Endothelial cell of umbilical vein (primary cell): Measurements from ENCODE around the gene SMIM36. TPM values are rescaled to one million over a fixed set of nuclear protein-coding genes. Genes with fewer than 3 reads are reported as not detected.

Experiments used
- BruUV-seq: library from RNA; stranded (reverse); fragments of 400-500 nt; replicated peaks from 2 replicates; lab custom pipeline; 2021; lab: Mats Ljungman, UMichigan
- CTCF ChIA-PET: fragments of 300-600, 350-600 bp; sonication (Branson Sonifier 250); formaldehyde crosslinking; loops from one replicate; lab custom pipeline; 2021; ENCODE audit warnings: antibody characterized with exemption, inconsistent platforms; lab: Charles Lee
- POLR2A ChIA-PET: fragments of 300-600, 350-600 bp; sonication (Branson Sonifier 250); formaldehyde crosslinking; loops from one replicate; lab custom pipeline; 2021; ENCODE audit warnings: antibody characterized with exemption, inconsistent platforms; lab: Charles Lee
- DNase-seq: peaks from one replicate; pipeline ENCODE4 v3.0.0-alpha.2; 2011; ENCODE audit warnings: low read depth, low spot score
- FAIRE-seq: peaks from 2 replicates; lab custom pipeline; 2011; peaks lifted over from hg19 to GRCh38; lab: Jason Lieb, UNC
- H2AFZ ChIP-seq: 2 replicates; pipeline ENCODE4 v1.6.0; 2012; ENCODE audit warnings: low read depth, low read length, control low read depth, inconsistent platforms
- H3K27ac ChIP-seq: 2 replicates; pipeline ENCODE4 v1.5.1; 2011; ENCODE audit warnings: low read depth, mild to moderate bottlenecking, control low read depth, low read length, moderate library complexity; ENCODE audit not compliant: insufficient read depth
- H3K27me3 ChIP-seq, 2 experiments: 2 replicates each; pipeline versions ENCODE4 v1.6.0 to v1.6.1; 2011; ENCODE audit warnings: low read length in 2 of 2, mixed read lengths in 1 of 2; ENCODE audit not compliant: control insufficient read depth in 2 of 2, insufficient read depth in 2 of 2
- H3K36me3 ChIP-seq, 2 experiments: 2 replicates in 1 of 2; 3 replicates in 1 of 2; pipeline ENCODE4 v1.5.1; 2011; ENCODE audit warnings: low read length in 2 of 2, mild to moderate bottlenecking in 1 of 2, moderate library complexity in 1 of 2; ENCODE audit not compliant: control insufficient read depth in 2 of 2, insufficient read depth in 2 of 2; ENCODE audit errors: extremely low read depth in 1 of 2
- H3K4me1 ChIP-seq: 3 replicates; pipeline ENCODE4 v1.5.1; 2011; ENCODE audit warnings: mild to moderate bottlenecking, low read length; ENCODE audit not compliant: control insufficient read depth, insufficient read depth; ENCODE audit errors: extremely low read depth
- H3K4me2 ChIP-seq: 2 replicates; pipeline ENCODE4 v1.6.1; 2011; ENCODE audit warnings: low read length, control low read depth, mixed read lengths; ENCODE audit not compliant: insufficient read depth
- H3K4me3 ChIP-seq, 3 experiments: fragments of 200-600 bp in 1 of 3; sonication (generic), shearing (Covaris generic) in 1 of 3; replicated peaks in 1 of 3; 2 replicates each; pipeline ENCODE4 v1.5.1; 2011 to 2016; ENCODE audit warnings: control low read depth in 3 of 3, low read length in 3 of 3, mild to moderate bottlenecking in 2 of 3, inconsistent platforms in 1 of 3, low read depth in 1 of 3, moderate library complexity in 1 of 3; ENCODE audit not compliant: insufficient read depth in 1 of 3
- H3K79me2 ChIP-seq: 2 replicates; pipeline ENCODE4 v1.6.0; 2012; ENCODE audit warnings: low read length, inconsistent platforms; ENCODE audit not compliant: control insufficient read depth, insufficient read depth
- H3K9ac ChIP-seq: replicated peaks from 2 replicates; pipeline ENCODE3; 2011; ENCODE audit warnings: low read length, control low read depth; ENCODE audit not compliant: insufficient read depth; ENCODE audit errors: extremely low read depth
- H3K9me1 ChIP-seq: replicated peaks from 3 replicates; pipeline ENCODE4 v1.6.0; 2011; ENCODE audit warnings: mild to moderate bottlenecking, low read length; ENCODE audit not compliant: control insufficient read depth, insufficient read depth; ENCODE audit errors: extremely low read depth
- H3K9me3 ChIP-seq: replicated peaks from 2 replicates; pipeline ENCODE4 v1.5.1; 2012; ENCODE audit warnings: low read length, inconsistent platforms; ENCODE audit not compliant: control insufficient read depth, insufficient read depth
- H4K20me1 ChIP-seq: replicated peaks from 2 replicates; pipeline ENCODE3; 2011; ENCODE audit warnings: mild to moderate bottlenecking, low read length; ENCODE audit not compliant: control insufficient read depth, insufficient read depth; ENCODE audit errors: extremely low read depth
- CTCF ChIP-seq, 2 donors: IDR thresholded peaks; 1 replicate in 1 of 2; 2 replicates in 1 of 2; pipeline ENCODE4 v1.5.1; 2011; ENCODE audit warnings: low read length in 2 of 2, mild to moderate bottlenecking in 2 of 2, moderate library complexity in 2 of 2, control low read depth in 1 of 2, inconsistent platforms in 1 of 2, low read depth in 1 of 2; ENCODE audit not compliant: insufficient read depth in 1 of 2; ENCODE audit errors: extremely low read depth in 1 of 2
- EZH2 ChIP-seq: IDR thresholded peaks from 2 replicates; pipeline ENCODE4 v1.6.1; 2012; ENCODE audit warnings: borderline replicate concordance, low read depth, mild to moderate bottlenecking, moderate library complexity, low read length, inconsistent platforms; ENCODE audit not compliant: severe bottlenecking
- FOS ChIP-seq: IDR thresholded peaks from 2 replicates; pipeline ENCODE4 v1.6.1; 2011; ENCODE audit warnings: mild to moderate bottlenecking, low read length, moderate library complexity, borderline replicate concordance; ENCODE audit not compliant: insufficient read depth
- GATA2 ChIP-seq: IDR thresholded peaks from 2 replicates; pipeline ENCODE4 v1.7.0; 2011; ENCODE audit warnings: low read depth, mild to moderate bottlenecking, moderate library complexity, mixed read lengths, low read length; ENCODE audit not compliant: insufficient read length, insufficient read depth
- JUN ChIP-seq: IDR thresholded peaks from 2 replicates; pipeline ENCODE4 v1.6.1; 2011; ENCODE audit warnings: borderline replicate concordance, low read depth; ENCODE audit not compliant: insufficient read length, insufficient read depth
- MAX ChIP-seq: IDR thresholded peaks from 2 replicates; pipeline ENCODE4 v1.6.1; 2011; ENCODE audit not compliant: insufficient read depth, insufficient read length
- MYC ChIP-seq: IDR thresholded peaks from one replicate; pipeline ENCODE4 v1.6.1; 2011; ENCODE audit warnings: mild to moderate bottlenecking, low read depth, low read length
- POLR2A ChIP-seq: IDR thresholded peaks from 2 replicates; pipeline ENCODE4 v1.6.1; 2012; ENCODE audit warnings: low read depth, mild to moderate bottlenecking, control low read depth, low read length
- POLR2AphosphoS5 ChIP-seq: IDR thresholded peaks from 2 replicates; pipeline ENCODE4 v1.6.1; 2012; ENCODE audit warnings: low read depth, mild to moderate bottlenecking, control low read depth, low read length, moderate library complexity; ENCODE audit not compliant: insufficient read depth
- dilution Hi-C: fragments of 300-500 bp; cut with MboI; formaldehyde crosslinking; loops from one replicate; pipeline ENCODE4 v1.15.0; 2019; ENCODE audit warnings: low sequenced_read_pairs; ENCODE audit not compliant: extremely low pct_ligation_motif_present
- intact Hi-C: fragments of 100-400 bp; cut with micrococcal nuclease; formaldehyde crosslinking; loops from one replicate; pipeline ENCODE4 v1.10.0; 2022
- polyA plus RNA-seq, 4 experiments: library from polyadenylated mRNA; depleted of rRNA in 3 of 4; stranded (reverse) in 3 of 4; unstranded in 1 of 4; fragments of >200 nt; gene quantifications; 2 replicates each; pipeline versions ENCODE4 v1.2.1 to v1.2.3, GENCODE V29; 2011 to 2012; ENCODE audit warnings: missing spikeins in 1 of 4
- total RNA-seq: library from RNA; stranded (reverse); gene quantifications from 2 replicates; pipeline ENCODE4 v1.2.3, GENCODE V29; 2021

Gene SMIM36
- total and polyA plus RNA-seq, 2 donors (not counting 3 experiments of a cell fraction or from before 2014, with no cell fraction given) = not detected

GRCh38 chr17:55450232-55450825 lies 60.9 kb downstream of the SMIM36 start:
- no peak overlapping the region for H3K4me2 ChIP-seq
- POLR2A ChIA-PET = no interaction called here
- FAIRE-seq = no peak
- no peak overlapping the region for H3K9ac ChIP-seq
- no peak overlapping the region for H3K4me3 ChIP-seq
- H3K79me2 ChIP-seq = no peaks in the 10 kb centered on the region
- H2AFZ ChIP-seq = no peak overlapping the region
- no TSS peak for BruUV-seq
- H3K27ac ChIP-seq = no peak overlapping the region
- no peaks in the 10 kb centered on the region for H3K36me3 ChIP-seq
- H3K9me3 ChIP-seq = no peaks in the 10 kb centered on the region
- intact Hi-C loops (no loop called here), dilution Hi-C loops (no loop called here)
- CTCF ChIA-PET = no interaction called here
- peaks cover 9% of the 10 kb centered on the region for H3K4me1 ChIP-seq
- DNase-seq = no peak
- H3K9me1 ChIP-seq = no peaks in the 10 kb centered on the region
- TF ChIP-seq CTCF (IDR thresholded peaks at IDR 0.05; ENCODE audit: extremely low read depth in 1 of 2, insufficient read depth in 1 of 2, low read depth in 1 of 2, low read length in 2 of 2) (no peak), FOS (no peak)
- H4K20me1 ChIP-seq = no peaks in the 10 kb centered on the region
- H3K27me3 ChIP-seq = no peaks in the 10 kb centered on the region

- FAIRE-seq (no peak), DNase-seq (no peak)
- dilution Hi-C loops = no loop called here
- H3K27me3 ChIP-seq = no peaks in the 10 kb centered on the region
- no peak overlapping the region for H3K9ac ChIP-seq
- H3K36me3 ChIP-seq = no peaks in the 10 kb centered on the region
- H3K79me2 ChIP-seq = no peaks in the 10 kb centered on the region
- no peaks in the 10 kb centered on the region for H3K9me1 ChIP-seq
- H2AFZ ChIP-seq = no peak overlapping the region
- peaks cover 15% of the 10 kb centered on the region for H3K4me1 ChIP-seq
- no peak overlapping the region for H3K4me2 ChIP-seq
- no TSS peak for BruUV-seq
- H3K27ac ChIP-seq = no peak overlapping the region
- TF ChIP-seq CTCF (IDR thresholded peaks at IDR 0.05; ENCODE audit: extremely low read depth in 1 of 2, insufficient read depth in 1 of 2, low read depth in 1 of 2, low read length in 2 of 2) = no peak
- no peak for TF ChIP-seq POLR2A
- TF ChIP-seq MAX = no peak
- TF ChIP-seq GATA2 = no peak
- TF ChIP-seq POLR2AphosphoS5 = no peak
- TF ChIP-seq EZH2 = no peak
- no peak for TF ChIP-seq FOS
- no peak for TF ChIP-seq MYC
- TF ChIP-seq JUN = no peak
- H3K4me3 ChIP-seq = no peak overlapping the region
- ChIA-PET POLR2A (no interaction called here), CTCF (no interaction called here)
- no peaks in the 10 kb centered on the region for H3K9me3 ChIP-seq
- intact Hi-C loops = no loop called here
- no peaks in the 10 kb centered on the region for H4K20me1 ChIP-seq
Observed at GRCh38 chr17:55448681-55449080, 62.6 kb downstream of the SMIM36 start.
